ENCODE data around the gene DMAC2. TPM values are rescaled to one million over a fixed set of nuclear protein-coding genes. Genes with fewer than 3 reads are reported as not detected.

The DMAC2 gene
- total RNA-seq, 1 donor from 2014 or later: 39.5 TPM

DNA sequence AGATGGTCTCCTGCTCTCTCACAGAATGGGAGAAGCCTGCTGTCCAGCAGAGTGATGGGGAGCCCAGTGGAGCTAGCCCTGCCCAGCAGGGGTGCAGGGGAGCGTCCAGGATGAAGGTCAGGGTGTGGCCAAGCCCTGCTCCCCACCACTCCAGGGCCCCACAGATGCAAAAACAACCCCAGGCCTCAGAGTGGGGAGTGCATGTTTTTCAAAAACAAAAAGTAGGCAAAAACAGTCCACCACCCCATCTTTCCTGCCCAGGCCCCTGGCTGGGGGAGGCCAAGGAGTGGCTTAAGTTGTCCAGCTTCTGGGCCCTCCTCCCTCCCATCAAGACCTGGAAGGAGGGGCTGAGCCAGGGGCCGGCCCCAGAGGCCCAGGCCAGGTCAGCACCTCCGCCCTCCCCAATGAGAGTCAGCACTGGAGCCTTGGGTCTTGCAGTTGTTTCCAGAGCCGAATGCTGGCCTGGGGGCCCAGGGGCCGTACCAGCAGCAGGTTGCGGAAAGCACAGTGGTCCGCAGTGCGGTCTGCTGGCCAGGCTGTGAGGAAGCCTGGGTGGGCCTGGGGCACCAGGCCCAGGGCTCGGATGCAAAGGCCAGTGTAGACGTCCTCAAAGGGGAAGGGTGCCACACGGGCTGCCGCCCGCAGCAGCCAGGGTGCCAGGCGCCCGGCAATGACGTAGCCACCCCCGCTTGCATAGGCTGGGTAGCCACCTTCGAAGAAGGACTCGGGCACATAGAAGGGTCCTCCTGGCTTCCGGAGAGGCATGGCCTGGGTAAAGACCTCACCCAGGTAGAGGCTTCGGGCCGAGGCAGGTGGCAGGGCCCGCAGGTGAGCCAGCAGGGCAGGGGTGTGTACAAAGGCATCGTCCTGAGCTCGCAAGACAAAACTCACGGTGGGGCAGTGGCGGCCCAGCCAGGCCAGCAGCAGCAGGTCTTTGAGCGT lies 14.3 kb downstream of the DMAC2 start:
- TF ChIP-seq, protein P1, sequence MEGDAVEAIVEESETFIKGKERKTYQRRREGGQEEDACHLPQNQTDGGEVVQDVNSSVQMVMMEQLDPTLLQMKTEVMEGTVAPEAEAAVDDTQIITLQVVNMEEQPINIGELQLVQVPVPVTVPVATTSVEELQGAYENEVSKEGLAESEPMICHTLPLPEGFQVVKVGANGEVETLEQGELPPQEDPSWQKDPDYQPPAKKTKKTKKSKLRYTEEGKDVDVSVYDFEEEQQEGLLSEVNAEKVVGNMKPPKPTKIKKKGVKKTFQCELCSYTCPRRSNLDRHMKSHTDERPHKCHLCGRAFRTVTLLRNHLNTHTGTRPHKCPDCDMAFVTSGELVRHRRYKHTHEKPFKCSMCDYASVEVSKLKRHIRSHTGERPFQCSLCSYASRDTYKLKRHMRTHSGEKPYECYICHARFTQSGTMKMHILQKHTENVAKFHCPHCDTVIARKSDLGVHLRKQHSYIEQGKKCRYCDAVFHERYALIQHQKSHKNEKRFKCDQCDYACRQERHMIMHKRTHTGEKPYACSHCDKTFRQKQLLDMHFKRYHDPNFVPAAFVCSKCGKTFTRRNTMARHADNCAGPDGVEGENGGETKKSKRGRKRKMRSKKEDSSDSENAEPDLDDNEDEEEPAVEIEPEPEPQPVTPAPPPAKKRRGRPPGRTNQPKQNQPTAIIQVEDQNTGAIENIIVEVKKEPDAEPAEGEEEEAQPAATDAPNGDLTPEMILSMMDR (IDR thresholded peaks at IDR 0.05; ENCODE audit: insufficient read depth, low read length, severe bottlenecking): no peak
- DNase-seq (ENCODE audit: low read depth) (no peak), FAIRE-seq (no peak)
- no peak overlapping the region for H3K4me3 ChIP-seq (ENCODE audit: low read depth, low read length)
- peaks cover 22% of the 10 kb centered on the region for H3K36me3 ChIP-seq (ENCODE audit: control insufficient read depth, insufficient read depth, low read length)
- no peaks in the 10 kb centered on the region for H3K27me3 ChIP-seq (ENCODE audit: control insufficient read depth, insufficient read depth, low read length)

DNA sequence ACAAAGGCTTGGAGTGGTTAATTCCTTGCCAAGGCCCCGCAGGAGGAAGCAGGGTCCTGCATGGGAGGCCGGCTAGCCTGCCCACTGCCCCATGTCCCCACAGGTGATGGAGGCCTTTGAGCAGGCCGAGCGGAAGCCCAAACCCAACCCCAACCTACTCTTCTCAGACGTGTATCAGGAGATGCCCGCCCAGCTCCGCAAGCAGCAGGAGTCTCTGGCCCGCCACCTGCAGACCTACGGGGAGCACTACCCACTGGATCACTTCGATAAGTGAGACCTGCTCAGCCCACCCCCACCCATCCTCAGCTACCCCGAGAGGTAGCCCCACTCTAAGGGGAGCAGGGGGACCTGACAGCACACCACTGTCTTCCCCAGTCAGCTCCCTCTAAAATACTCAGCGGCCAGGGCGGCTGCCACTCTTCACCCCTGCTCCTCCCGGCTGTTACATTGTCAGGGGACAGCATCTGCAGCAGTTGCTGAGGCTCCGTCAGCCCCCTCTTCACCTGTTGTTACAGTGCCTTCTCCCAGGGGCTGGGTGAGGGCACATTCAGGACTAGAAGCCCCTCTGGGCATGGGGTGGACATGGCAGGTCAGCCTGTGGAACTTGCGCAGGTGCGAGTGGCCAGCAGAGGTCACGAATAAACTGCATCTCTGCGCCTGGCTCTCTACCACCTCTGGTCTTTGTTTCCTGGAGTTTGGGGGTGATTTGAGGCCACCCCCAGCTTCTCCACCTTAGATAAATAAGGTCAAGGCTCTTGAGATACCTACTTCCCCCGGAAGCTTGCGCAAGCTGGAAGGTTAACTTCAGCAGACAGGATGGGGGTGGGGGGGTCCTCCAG lies 15.2 kb downstream of the DMAC2 start:
- TF ChIP-seq, protein P1 (IDR thresholded peaks at IDR 0.05; ENCODE audit: insufficient read depth, low read length, severe bottlenecking): no peak
- FAIRE-seq (peak; percentile 70), DNase-seq (ENCODE audit: low read depth) (no peak)
- Histone ChIP-seq H3K36me3 (ENCODE audit: control insufficient read depth, insufficient read depth, low read length) (peaks cover 26% of the 10 kb centered on the region), H3K4me3 (ENCODE audit: low read depth, low read length) (no peak overlapping the region), H3K27me3 (ENCODE audit: control insufficient read depth, insufficient read depth, low read length) (no peaks in the 10 kb centered on the region)

DNA sequence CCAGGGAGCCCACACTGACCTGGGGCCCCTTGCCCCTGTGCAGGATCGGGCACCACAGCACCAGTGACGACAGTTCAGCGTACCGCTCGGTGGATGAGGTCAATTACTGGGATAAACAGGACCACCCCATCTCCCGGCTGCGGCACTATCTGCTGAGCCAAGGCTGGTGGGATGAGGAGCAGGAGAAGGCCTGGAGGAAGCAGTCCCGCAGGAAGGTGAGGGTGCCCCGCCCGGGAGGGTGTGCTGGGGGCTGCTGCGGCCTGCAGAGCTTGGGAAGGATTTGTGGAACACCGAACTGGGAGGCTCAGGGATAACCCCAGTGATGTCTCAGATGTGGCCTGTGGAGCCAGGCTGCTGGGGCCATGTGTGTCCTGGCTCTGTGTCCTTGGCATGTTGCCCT lies 16.8 kb downstream of the DMAC2 start:
- H3K27me3 ChIP-seq (ENCODE audit: control insufficient read depth, insufficient read depth, low read length): no peaks in the 10 kb centered on the region
- H3K4me3 ChIP-seq (ENCODE audit: low read depth, low read length): no peak overlapping the region
- FAIRE-seq (no peak), DNase-seq (ENCODE audit: low read depth) (no peak)
- TF ChIP-seq, protein P1 (IDR thresholded peaks at IDR 0.05; ENCODE audit: insufficient read depth, low read length, severe bottlenecking): no peak
- H3K36me3 ChIP-seq (ENCODE audit: control insufficient read depth, insufficient read depth, low read length): peaks cover 30% of the 10 kb centered on the region

DNA sequence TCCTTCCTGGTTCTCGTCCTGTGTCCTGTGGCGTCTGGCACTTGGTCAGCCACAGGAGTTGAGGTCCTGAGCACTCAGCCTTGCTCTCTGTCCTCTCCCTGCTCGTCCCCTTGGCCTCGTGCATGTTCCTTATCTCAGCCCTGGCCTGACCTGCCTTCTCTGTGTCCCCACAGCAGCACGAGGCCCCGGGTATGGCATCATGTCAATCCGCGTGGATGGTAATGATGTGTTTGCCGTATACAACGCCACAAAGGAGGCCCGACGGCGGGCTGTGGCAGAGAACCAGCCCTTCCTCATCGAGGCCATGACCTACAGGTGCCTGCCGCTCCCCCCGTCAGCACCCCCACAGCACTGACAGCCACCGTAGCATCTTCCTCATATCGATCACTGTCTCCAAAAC lies 17.3 kb downstream of the DMAC2 start:
- Histone ChIP-seq H3K4me3 (ENCODE audit: low read depth, low read length) (no peak overlapping the region), H3K27me3 (ENCODE audit: control insufficient read depth, insufficient read depth, low read length) (no peaks in the 10 kb centered on the region), H3K36me3 (ENCODE audit: control insufficient read depth, insufficient read depth, low read length) (peaks cover 30% of the 10 kb centered on the region)
- TF ChIP-seq, protein P1 (IDR thresholded peaks at IDR 0.05; ENCODE audit: insufficient read depth, low read length, severe bottlenecking): no peak
- DNase-seq (ENCODE audit: low read depth) (no peak), FAIRE-seq (no peak)

DNA sequence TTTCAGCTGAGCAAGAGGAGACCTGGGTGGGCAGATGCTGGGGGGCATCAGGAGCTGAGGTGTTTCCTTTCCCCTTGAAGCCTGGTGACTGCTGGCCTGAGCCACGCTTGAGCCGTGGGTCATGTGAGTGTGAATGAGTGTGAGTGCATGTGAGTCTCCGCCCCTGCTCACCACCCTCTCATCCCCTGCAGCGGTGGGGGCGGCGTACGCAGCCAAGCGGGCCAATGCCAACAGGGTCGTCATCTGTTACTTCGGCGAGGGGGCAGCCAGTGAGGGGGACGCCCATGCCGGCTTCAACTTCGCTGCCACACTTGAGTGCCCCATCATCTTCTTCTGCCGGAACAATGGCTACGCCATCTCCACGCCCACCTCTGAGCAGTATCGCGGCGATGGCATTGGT lies 17.7 kb downstream of the DMAC2 start:
- no peak for DNase-seq (ENCODE audit: low read depth)
- Histone ChIP-seq H3K36me3 (ENCODE audit: control insufficient read depth, insufficient read depth, low read length) (peaks cover 31% of the 10 kb centered on the region), H3K27me3 (ENCODE audit: control insufficient read depth, insufficient read depth, low read length) (no peaks in the 10 kb centered on the region), H3K4me3 (ENCODE audit: low read depth, low read length) (no peak overlapping the region)
- TF ChIP-seq, protein P1 (IDR thresholded peaks at IDR 0.05; ENCODE audit: insufficient read depth, low read length, severe bottlenecking): no peak
- no peak for FAIRE-seq

Data from bronchial epithelial cell (primary cell).